K562 (cell line): ENCODE data around the gene MSX1.

Source experiments
- CTCF ChIP-seq, 3 experiments: IDR thresholded peaks in 2 of 3; conservative IDR thresholded peaks in 1 of 3; 2 replicates each; pipeline ENCODE4 v1.5.1; 2011 to 2012; ENCODE audit warnings: low read length in 3 of 3, mild to moderate bottlenecking in 3 of 3, control low read depth in 2 of 3, improper control_type of control experiment in 1 of 3, inconsistent platforms in 1 of 3, low read depth in 1 of 3, mixed read lengths in 1 of 3, moderate library complexity in 1 of 3; ENCODE audit not compliant: insufficient read depth in 2 of 3
- EP300 ChIP-seq: IDR thresholded peaks from 2 replicates; pipeline ENCODE4 v1.6.1; 2012; ENCODE audit warnings: low read length, improper control_type of control experiment
- ERF ChIP-seq: fragments of 450-650 bp; formaldehyde crosslinking; IDR thresholded peaks from 2 replicates; pipeline ENCODE4 v1.4.0; 2020; ENCODE audit warnings: mild to moderate bottlenecking, mixed read lengths
- FOXA3 ChIP-seq, 2 experiments: fragments of 450-650 bp in 1 of 2; sonication (generic) in 1 of 2; formaldehyde crosslinking; IDR thresholded peaks in 1 of 2; conservative IDR thresholded peaks in 1 of 2; 2 replicates each; pipeline versions ENCODE4 v1.4.0 to v1.8.0; 2020 to 2022; ENCODE audit warnings: mild to moderate bottlenecking in 2 of 2, missing genetic modification reagents in 1 of 2
- HIVEP1 ChIP-seq: fragments of 250-450 bp; sonication (Bioruptor Pico); IDR thresholded peaks from 2 replicates; pipeline ENCODE4 v1.4.0; 2020; ENCODE audit warnings: mild to moderate bottlenecking
- ILF3 ChIP-seq: fragments of 450-650 bp; IDR thresholded peaks from 2 replicates; pipeline ENCODE4 v1.6.1; 2018; ENCODE audit warnings: antibody characterized with exemption, mild to moderate bottlenecking, moderate library complexity, borderline replicate concordance
- MAX ChIP-seq: sonication (generic); formaldehyde crosslinking; IDR thresholded peaks from 2 replicates; pipeline ENCODE4 v1.9.0; 2022; ENCODE audit warnings: mild to moderate bottlenecking, missing genetic modification reagents
- POLR3G ChIP-seq: IDR thresholded peaks from 2 replicates; pipeline ENCODE4 v1.6.1; 2011; ENCODE audit not compliant: insufficient read length, insufficient replicate concordance; ENCODE audit errors: extremely low read depth
- SOX6 ChIP-seq: fragments of 450-650 bp; IDR thresholded peaks from 2 replicates; pipeline ENCODE4 v1.6.1; 2014; ENCODE audit warnings: mild to moderate bottlenecking
- ZNF561 ChIP-seq: fragments of 450-650 bp; formaldehyde crosslinking; conservative IDR thresholded peaks from 2 replicates; pipeline ENCODE4 v1.4.0; 2020; ENCODE audit warnings: mild to moderate bottlenecking, moderate library complexity
- ZNF583 ChIP-seq: fragments of 250-450 bp; sonication (Bioruptor Pico); IDR thresholded peaks from 2 replicates; pipeline ENCODE4 v1.4.0; 2020

GRCh38 chr4:4854649-4855295, 4.7 kb upstream of the MSX1 start:
- TF ChIP-seq CTCF (IDR thresholded peaks at IDR 0.05 in 2 of 3, conservative IDR thresholded peaks at IDR 0.05 in 1 of 3; ENCODE audit: insufficient read depth in 2 of 3, low read depth in 1 of 3, low read length in 3 of 3): no peak
- TF ChIP-seq POLR3G: no peak
- TF ChIP-seq HIVEP1 (CRISPR knock-in tag): no peak
- no peak for TF ChIP-seq SOX6
- TF ChIP-seq ZNF561 (CRISPR knock-in tag): no peak
- no peak for TF ChIP-seq MAX (CRISPR knock-in tag)
- no peak for TF ChIP-seq FOXA3 (CRISPR knock-in tag; conservative IDR thresholded peaks at IDR 0.05 in 1 of 2, IDR thresholded peaks at IDR 0.05 in 1 of 2)
- TF ChIP-seq ZNF583 (CRISPR knock-in tag): no peak
- TF ChIP-seq ERF (CRISPR knock-in tag): no peak
- no peak for TF ChIP-seq ILF3
- TF ChIP-seq EP300: no peak
